K562 (cell line): ENCODE data around the gene SSTR5. TPM values are rescaled to one million over a fixed set of nuclear protein-coding genes. Genes with fewer than 3 reads are reported as not detected.

Source experiments
- ATAC-seq: fragments of 200-7000 bp; cut with Tn5 transposase; 3 replicates; pipeline ENCODE4 v1.9.1; 2020; ENCODE audit warnings: moderate library complexity
- BruUV-seq: library from RNA; stranded (reverse); fragments of 400-500 nt; replicated peaks from 2 replicates; lab custom pipeline; 2021; lab: Mats Ljungman, UMichigan
- CTCF ChIA-PET: fragments of 300-600 bp; formaldehyde crosslinking; extraction: SDS; loops from one replicate; lab custom pipeline; 2021; ENCODE audit warnings: low intra/inter-chr PET ratio; lab: Yijun Ruan, JAX
- POLR2A ChIA-PET: fragments of 300-600, 350-650 bp; sonication (Branson Sonifier 250); formaldehyde crosslinking; extraction: SDS; loops from one replicate; lab custom pipeline; 2021; ENCODE audit warnings: antibody characterized with exemption, inconsistent platforms; lab: Yijun Ruan, JAX
- DNase-seq, 4 experiments: peaks; one replicate each; pipeline versions ENCODE4 v3.0.0 to v3.0.0-alpha.2; 2011 to 2018; ENCODE audit warnings: low spot score in 3 of 4, mixed read lengths in 3 of 4; ENCODE audit errors: extremely low read depth in 1 of 4
- FAIRE-seq: peaks from 2 replicates; lab custom pipeline; 2011; peaks lifted over from hg19 to GRCh38; lab: Jason Lieb, UNC
- H2AFZ ChIP-seq: 2 replicates; pipeline ENCODE4 v1.6.0; 2011; ENCODE audit warnings: low read depth, low read length, control low read depth, inconsistent platforms
- H3K27ac ChIP-seq: fragments of 200-600 bp; 3 replicates; pipeline ENCODE4 v1.8.0; 2011; ENCODE audit warnings: low read depth, mild to moderate bottlenecking, control low read depth, inconsistent platforms, low read length, moderate library complexity, mixed read lengths; ENCODE audit errors: extremely low read depth
- H3K27me3 ChIP-seq, 2 experiments: fragments of 300-600 bp in 1 of 2; 2 replicates in 1 of 2; 3 replicates in 1 of 2; pipeline versions ENCODE4 v1.6.0 to v1.8.0; 2011; ENCODE audit warnings: inconsistent platforms in 2 of 2, low read length in 2 of 2, mild to moderate bottlenecking in 1 of 2, mixed read lengths in 1 of 2, moderate library complexity in 1 of 2; ENCODE audit not compliant: control insufficient read depth in 2 of 2, insufficient read depth in 2 of 2
- H3K36me3 ChIP-seq: fragments of 300-600 bp; 3 replicates; pipeline ENCODE4 v1.8.0; 2011; ENCODE audit warnings: mild to moderate bottlenecking, low read length, inconsistent platforms; ENCODE audit not compliant: control insufficient read depth, insufficient read depth
- H3K4me1 ChIP-seq, 2 experiments: fragments of 200-600 bp in 1 of 2; replicated peaks in 1 of 2; 2 replicates in 1 of 2; 3 replicates in 1 of 2; pipeline versions ENCODE4 v1.5.1 to v1.8.0; 2011; ENCODE audit warnings: inconsistent platforms in 2 of 2, low read length in 2 of 2, mild to moderate bottlenecking in 1 of 2, mixed read lengths in 1 of 2, moderate library complexity in 1 of 2; ENCODE audit not compliant: control insufficient read depth in 2 of 2, insufficient read depth in 2 of 2
- H3K4me2 ChIP-seq: 2 replicates; pipeline ENCODE4 v1.6.1; 2011; ENCODE audit warnings: low read length, control low read depth, inconsistent platforms, mixed read lengths; ENCODE audit not compliant: insufficient read depth
- H3K4me3 ChIP-seq: fragments of 200-600 bp; sonication (generic), shearing (Covaris generic); 2 replicates; pipeline ENCODE4 v1.5.1; 2016; ENCODE audit warnings: control low read depth, inconsistent platforms
- H3K79me2 ChIP-seq: fragments of 200-600 bp; 3 replicates; pipeline ENCODE4 v1.8.0; 2011; ENCODE audit warnings: low read length, inconsistent platforms; ENCODE audit not compliant: control insufficient read depth, insufficient read depth
- H3K9ac ChIP-seq, 2 experiments: 2 replicates each; pipeline versions ENCODE4 v1.6.0 to v1.6.1; 2011; ENCODE audit warnings: low read depth in 2 of 2, low read length in 2 of 2, control low read depth in 1 of 2, inconsistent platforms in 1 of 2, mild to moderate bottlenecking in 1 of 2, mixed read lengths in 1 of 2; ENCODE audit not compliant: insufficient read depth in 1 of 2
- H3K9me1 ChIP-seq: one replicate; pipeline ENCODE4 v1.6.0; 2011; ENCODE audit warnings: inconsistent platforms, mild to moderate bottlenecking, low read length, moderate library complexity; ENCODE audit not compliant: control insufficient read depth, insufficient read depth
- H3K9me3 ChIP-seq: replicated peaks from 2 replicates; pipeline ENCODE4 v1.5.1; 2011; ENCODE audit warnings: low read depth, low read length, inconsistent platforms; ENCODE audit not compliant: control insufficient read depth, insufficient read depth
- H4K20me1 ChIP-seq: replicated peaks from 2 replicates; pipeline ENCODE4 v1.6.1; 2011; ENCODE audit warnings: low read length, inconsistent platforms, mixed read lengths; ENCODE audit not compliant: control insufficient read depth, insufficient read depth
- CXXC5 ChIP-seq: fragments of 250-450 bp; sonication (Bioruptor Pico); IDR thresholded peaks from 2 replicates; pipeline ENCODE4 v1.8.0; 2022; ENCODE audit warnings: inconsistent platforms, mild to moderate bottlenecking, moderate library complexity
- E2F6 ChIP-seq, 2 experiments: IDR thresholded peaks; 2 replicates each; pipeline ENCODE4 v1.6.1; 2011; ENCODE audit warnings: borderline replicate concordance in 1 of 2, control low read depth in 1 of 2, low read depth in 1 of 2, low read length in 1 of 2, mild to moderate bottlenecking in 1 of 2, mixed read lengths in 1 of 2, moderate library complexity in 1 of 2; ENCODE audit not compliant: insufficient read depth in 1 of 2, insufficient read length in 1 of 2, poor library complexity in 1 of 2, severe bottlenecking in 1 of 2; ENCODE audit errors: extremely low read depth in 1 of 2
- HDGF ChIP-seq: fragments of 450-650 bp; IDR thresholded peaks from 2 replicates; pipeline ENCODE4 v1.6.1; 2016
- HEY1 ChIP-seq: fragments of 250-450 bp; sonication (Bioruptor Pico); IDR thresholded peaks from 2 replicates; pipeline ENCODE4 v1.5.0; 2020; ENCODE audit warnings: mild to moderate bottlenecking, moderate library complexity, borderline replicate concordance
- HSF4 ChIP-seq: fragments of 250-450 bp; sonication (Bioruptor Pico); IDR thresholded peaks from 2 replicates; pipeline ENCODE4 v2.1.2; 2022; ENCODE audit warnings: mild to moderate bottlenecking, moderate library complexity, borderline replicate concordance
- MAX ChIP-seq: sonication (generic); formaldehyde crosslinking; IDR thresholded peaks from 2 replicates; pipeline ENCODE4 v1.9.0; 2022; ENCODE audit warnings: mild to moderate bottlenecking, missing genetic modification reagents
- NR2C2 ChIP-seq, 2 experiments: fragments of 200-800 bp in 1 of 2; sonication (Bioruptor generic) in 1 of 2; sonication (generic) in 1 of 2; formaldehyde crosslinking in 1 of 2; IDR thresholded peaks; 2 replicates each; pipeline versions ENCODE4 v1.6.1 to v1.8.0; 2016 to 2022; ENCODE audit warnings: mild to moderate bottlenecking in 1 of 2, missing compliant biosample characterization in 1 of 2, missing genetic modification characterization in 1 of 2, missing genetic modification reagents in 1 of 2
- NR2F6 ChIP-seq: fragments of 450-650 bp; formaldehyde crosslinking; IDR thresholded peaks from 2 replicates; pipeline ENCODE4 v1.4.0; 2020; ENCODE audit warnings: mild to moderate bottlenecking
- NRF1 ChIP-seq, 2 experiments: fragments of 450-650 bp; IDR thresholded peaks in 1 of 2; conservative IDR thresholded peaks in 1 of 2; 2 replicates each; pipeline ENCODE4 v1.6.1; 2014; ENCODE audit warnings: mild to moderate bottlenecking in 2 of 2
- ZNF12 ChIP-seq: sonication (generic); formaldehyde crosslinking; IDR thresholded peaks from 2 replicates; pipeline ENCODE4 v1.4.0; 2020; ENCODE audit warnings: mild to moderate bottlenecking, missing genetic modification reagents
- ZNF586 ChIP-seq: fragments of 450-650 bp; formaldehyde crosslinking; conservative IDR thresholded peaks from 2 replicates; pipeline ENCODE4 v1.4.0; 2020; ENCODE audit warnings: mild to moderate bottlenecking, moderate library complexity
- ZNF79 ChIP-seq: fragments of 250-450 bp; sonication (Bioruptor Pico); IDR thresholded peaks from 2 replicates; pipeline ENCODE4 v1.4.0; 2020; ENCODE audit warnings: low read depth, mild to moderate bottlenecking, moderate library complexity
- WGBS: fragments of 100-300 bp; shearing (Covaris generic); methylation state at CpG from one replicate; pipeline ENCODE4 v1.1.6; 2016; ENCODE audit warnings: low coverage, mixed read lengths; ENCODE audit not compliant: insufficient coverage; ENCODE audit errors: missing lambda C conversion rate; 5-methylcytosine and 5-hydroxymethylcytosine counted together
- in situ Hi-C: fragments of 300-500 bp; cut with MboI; formaldehyde crosslinking; loops from 4 replicates; pipeline ENCODE4 v1.15.0; 2018; ENCODE audit warnings: inconsistent platforms, mixed read lengths
- intact Hi-C: fragments of 100-400 bp; cut with micrococcal nuclease; formaldehyde crosslinking; loops from 2 replicates; pipeline ENCODE4 v1.14.2; 2022
- polyA plus RNA-seq, 8 experiments: library from polyadenylated mRNA; depleted of rRNA in 4 of 8; stranded (reverse) in 5 of 8; unstranded in 3 of 8; fragments of >200 nt; fragmentation: Nextera tagmentation in 2 of 8; fragmentation: Illumina TruSeq in 1 of 8; extraction: Ambion mirVana in 2 of 8; extraction: Trizol in 1 of 8; gene quantifications; 2 replicates each; pipeline versions ENCODE4 v1.2.1 to v1.2.3, GENCODE V29; 2011 to 2014; ENCODE audit warnings: inconsistent platforms in 1 of 8, missing spikeins in 1 of 8
- total RNA-seq, 7 experiments: library from RNA; depleted of rRNA in 6 of 7; stranded (reverse); fragments of >200 nt in 6 of 7; fragmentation: Illumina TruSeq in 2 of 7; extraction: Trizol in 2 of 7; gene quantifications; 2 replicates each; pipeline versions ENCODE4 v1.2.1 to v1.2.3, GENCODE V29; 2011 to 2021; ENCODE audit warnings: low replicate concordance in 1 of 7
- TF ChIP-seq, protein P1 (sequence below): sonication (generic); formaldehyde crosslinking; IDR thresholded peaks from 2 replicates; pipeline ENCODE4 v1.8.0; 2022; ENCODE audit warnings: missing genetic modification reagents, mild to moderate bottlenecking, moderate library complexity, borderline replicate concordance
- TF ChIP-seq, protein P2 (sequence below): sonication (generic); formaldehyde crosslinking; IDR thresholded peaks from 2 replicates; pipeline ENCODE4 v1.8.0; 2022; ENCODE audit warnings: mild to moderate bottlenecking, missing genetic modification reagents, borderline replicate concordance

The SSTR5 gene
- total and polyA plus RNA-seq, 9 of the 15 experiments (the other 6 are each of a cell fraction or from before 2014, with no cell fraction given), result not detected

GRCh38 chr16:1093284-1094123, 21.0 kb downstream of the SSTR5 start:
- Histone ChIP-seq H2AFZ (no peak overlapping the region), H3K36me3 (no peaks in the 10 kb centered on the region), H3K9me1 (no peaks in the 10 kb centered on the region), H3K79me2 (no peaks in the 10 kb centered on the region), H3K27me3 (peaks cover 0 to 36% of the 10 kb centered on the region in 2 experiments; a peak in 3 of 5 replicates), H3K4me1 (peaks cover 0 to 65% of the 10 kb centered on the region in 2 experiments; a peak in 2 of 5 replicates), H4K20me1 (0 out of 2 replicates have a peak, but pooled peaks cover 2% of the 10 kb centered on the region), H3K4me3 (no peak overlapping the region), H3K27ac (no peak overlapping the region), H3K9ac (no peak overlapping the region), H3K9me3 (peaks cover 3% of the 10 kb centered on the region; the same call in 1 of the 2 replicates), H3K4me2 (no peak overlapping the region)
- ATAC-seq (peak; percentile 76), DNase-seq (peak; percentile 31 to 76 (median 58)), FAIRE-seq (no peak)
- POLR2A ChIA-PET, result interaction anchor here (0.7 to 0.9 kb wide), 2 partner anchors 10 to 370 kb away, joined by 3 read pairs; no protein-coding TSS in a partner anchor
- intact Hi-C loops (no loop called here), in situ Hi-C loops (no loop called here)
- WGBS, result 52% methylated on average over 49 of the region's 85 CpGs
- BruUV-seq, result no TSS peak
- CTCF ChIA-PET, result no interaction called here
- no peak for TF ChIP-seq HDGF
- 0 out of 2 replicates have a peak, but pooled peaks have one; percentile 56 for TF ChIP-seq NR2C2 (CRISPR knock-in tag; IDR thresholded peaks at IDR 0.05)
- no peak for TF ChIP-seq NR2C2 (tag; IDR thresholded peaks at IDR 0.05)
- no peak for TF ChIP-seq NR2F6
- no peak for TF ChIP-seq ZNF586
- TF ChIP-seq HEY1 (CRISPR knock-in tag), result no peak
- TF ChIP-seq, protein P1, sequence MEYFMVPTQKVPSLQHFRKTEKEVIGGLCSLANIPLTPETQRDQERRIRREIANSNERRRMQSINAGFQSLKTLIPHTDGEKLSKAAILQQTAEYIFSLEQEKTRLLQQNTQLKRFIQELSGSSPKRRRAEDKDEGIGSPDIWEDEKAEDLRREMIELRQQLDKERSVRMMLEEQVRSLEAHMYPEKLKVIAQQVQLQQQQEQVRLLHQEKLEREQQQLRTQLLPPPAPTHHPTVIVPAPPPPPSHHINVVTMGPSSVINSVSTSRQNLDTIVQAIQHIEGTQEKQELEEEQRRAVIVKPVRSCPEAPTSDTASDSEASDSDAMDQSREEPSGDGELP (CRISPR knock-in tag), result peak; percentile 79
- TF ChIP-seq ZNF12, result no peak
- TF ChIP-seq MAX, result peak; percentile 81
- TF ChIP-seq ZNF79 (CRISPR knock-in tag), result no peak
- TF ChIP-seq E2F6 (IDR thresholded peaks at IDR 0.05; ENCODE audit: borderline replicate concordance in 1 of 2, extremely low read depth in 1 of 2, insufficient read depth in 1 of 2, insufficient read length in 1 of 2, low read depth in 1 of 2, low read length in 1 of 2, poor library complexity in 1 of 2, severe bottlenecking in 1 of 2), result peak in 1 of 2 experiments; percentile 76
- TF ChIP-seq, protein P2, sequence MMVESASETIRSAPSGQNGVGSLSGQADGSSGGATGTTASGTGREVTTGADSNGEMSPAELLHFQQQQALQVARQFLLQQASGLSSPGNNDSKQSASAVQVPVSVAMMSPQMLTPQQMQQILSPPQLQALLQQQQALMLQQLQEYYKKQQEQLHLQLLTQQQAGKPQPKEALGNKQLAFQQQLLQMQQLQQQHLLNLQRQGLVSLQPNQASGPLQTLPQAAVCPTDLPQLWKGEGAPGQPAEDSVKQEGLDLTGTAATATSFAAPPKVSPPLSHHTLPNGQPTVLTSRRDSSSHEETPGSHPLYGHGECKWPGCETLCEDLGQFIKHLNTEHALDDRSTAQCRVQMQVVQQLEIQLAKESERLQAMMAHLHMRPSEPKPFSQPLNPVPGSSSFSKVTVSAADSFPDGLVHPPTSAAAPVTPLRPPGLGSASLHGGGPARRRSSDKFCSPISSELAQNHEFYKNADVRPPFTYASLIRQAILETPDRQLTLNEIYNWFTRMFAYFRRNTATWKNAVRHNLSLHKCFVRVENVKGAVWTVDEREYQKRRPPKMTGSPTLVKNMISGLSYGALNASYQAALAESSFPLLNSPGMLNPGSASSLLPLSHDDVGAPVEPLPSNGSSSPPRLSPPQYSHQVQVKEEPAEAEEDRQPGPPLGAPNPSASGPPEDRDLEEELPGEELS (CRISPR knock-in tag), result peak; percentile 76; the same call in 1 of the 2 replicates
- peak; percentile 86 to 88 for TF ChIP-seq NRF1 (conservative IDR thresholded peaks at IDR 0.05 in 1 of 2, IDR thresholded peaks at IDR 0.05 in 1 of 2)
- TF ChIP-seq CXXC5 (CRISPR knock-in tag), result peak; percentile 48; the same call in 1 of the 2 replicates
- no peak for TF ChIP-seq HSF4 (CRISPR knock-in tag)
